ENCODE data around the gene ADGRB2. TPM values are rescaled to one million over a fixed set of nuclear protein-coding genes. Genes with fewer than 3 reads are reported as not detected.

ADGRB2 gene
- total RNA-seq, 1 experiment from 2014 or later, result 10.9 TPM

DNA sequence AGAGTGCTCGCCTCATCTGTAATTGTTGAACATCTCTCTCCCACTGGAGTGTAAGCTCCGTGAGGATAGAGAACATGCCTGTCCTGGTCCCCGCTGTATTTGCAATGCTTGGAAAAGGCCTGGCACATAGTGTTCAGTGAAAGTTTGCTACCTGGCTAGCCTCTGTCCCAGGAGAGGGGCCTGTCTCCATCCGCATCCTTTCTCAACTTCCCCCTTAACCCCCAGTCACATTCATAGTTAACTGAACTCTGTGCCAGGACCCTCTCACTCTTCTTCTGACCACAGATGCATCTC lies 36.5 kb upstream of the ADGRB2 start:
- no peak for TF ChIP-seq CTCF (conservative IDR thresholded peaks at IDR 0.05)
- Mint-ChIP-seq H3K27me3 (ENCODE audit: low read depth) (no peaks in the 10 kb centered on the region; the same call in none of the 2 replicates), H3K27ac (no peak overlapping the region; a peak in 1 of 7 replicates), H3K4me3 (no peak overlapping the region), H3K9me3 (no peaks in the 10 kb centered on the region; a peak in 1 of 5 replicates), H3K36me3 (ENCODE audit: insufficient read depth in 1 of 3, low read depth in 3 of 3) (no peaks in the 10 kb centered on the region), H3K4me1 (peaks cover 17 to 42% of the 10 kb centered on the region in 2 experiments)
- no peaks in the 10 kb centered on the region for H3K9me3 ChIP-seq (ENCODE audit: control insufficient read depth, low read depth, low read length)
- H2BK5ac ChIP-seq (ENCODE audit: insufficient read length, low read length), result no peak overlapping the region
- H3K23me2 ChIP-seq (ENCODE audit: insufficient read length, low read depth, low read length, poor library complexity, severe bottlenecking), result no peaks in the 10 kb centered on the region
- H3K79me1 ChIP-seq (ENCODE audit: insufficient read depth, low read depth, low read length, poor library complexity, severe bottlenecking), result no peaks in the 10 kb centered on the region
- H2BK120ac ChIP-seq (ENCODE audit: low read depth, low read length, poor library complexity, severe bottlenecking), result no peak overlapping the region
- H2BK12ac ChIP-seq (ENCODE audit: insufficient read length, low read depth, low read length), result no peak overlapping the region
- WGBS (ENCODE audit: extremely low coverage, insufficient read length, low lambda C conversion rate), result no CpG with 5 or more reads among the region's 4 CpGs
- H2BK15ac ChIP-seq (ENCODE audit: low read depth, low read length), result no peak overlapping the region
- H3K27me3 ChIP-seq (ENCODE audit: insufficient read depth, low read length), result no peaks in the 10 kb centered on the region
- H3T11ph ChIP-seq (ENCODE audit: low read length), result no peak overlapping the region
- no peaks in the 10 kb centered on the region for H3K4me1 ChIP-seq (ENCODE audit: insufficient read depth, low read length)
- no peak overlapping the region for H3K56ac ChIP-seq (ENCODE audit: insufficient read length, low read depth, low read length)
- no peak overlapping the region for H3K27ac ChIP-seq (ENCODE audit: insufficient read length, low read depth, low read length)
- H2AK5ac ChIP-seq (ENCODE audit: insufficient read length, low read length), result no peak overlapping the region
- H3K23ac ChIP-seq (ENCODE audit: insufficient read length, low read depth, low read length), result no peak overlapping the region
- no peak overlapping the region for H3K18ac ChIP-seq (ENCODE audit: insufficient read length, low read depth, low read length)
- no peak overlapping the region for H3K4ac ChIP-seq (ENCODE audit: low read depth, low read length)
- H4K5ac ChIP-seq (ENCODE audit: insufficient read length, low read depth, low read length), result no peak overlapping the region
- H2AFZ ChIP-seq (ENCODE audit: low read length), result no peak overlapping the region
- H4K91ac ChIP-seq (ENCODE audit: insufficient read length, low read depth, low read length), result no peak overlapping the region
- no peak overlapping the region for H4K8ac ChIP-seq (replicated peaks; ENCODE audit: insufficient read length, low read depth, low read length)
- no peak overlapping the region for H3K9ac ChIP-seq (ENCODE audit: extremely low read depth, insufficient read length, low read length)
- no peak for DNase-seq
- H3K79me2 ChIP-seq (ENCODE audit: insufficient read depth, low read length), result no peaks in the 10 kb centered on the region
- no peak overlapping the region for H3K14ac ChIP-seq (ENCODE audit: insufficient read depth, low read length)
- no peak overlapping the region for H3K4me2 ChIP-seq (ENCODE audit: insufficient read depth, insufficient read length, low read length)
- no peak overlapping the region for H2BK20ac ChIP-seq (ENCODE audit: low read depth, low read length, poor library complexity, severe bottlenecking)
- H4K20me1 ChIP-seq (ENCODE audit: control insufficient read depth, insufficient read depth, insufficient read length), result no peaks in the 10 kb centered on the region
